ENCODE results near the gene PIGV. TPM values are rescaled to one million over a fixed set of nuclear protein-coding genes. Genes with fewer than 3 reads are reported as not detected.

The PIGV gene
- total and polyA plus RNA-seq, 3 donors from 2014 or later: 47.6 to 101 (median 52.5) TPM

- no peak for TF ChIP-seq POLR2A (IDR thresholded peaks at IDR 0.05)
- TF ChIP-seq CTCF (IDR thresholded peaks at IDR 0.05): no peak
- WGBS, 2 donors: 1 to 2% methylated on average over 17 of the region's 17 CpGs
- DNase-seq: no peak
- Histone ChIP-seq H3K4me3 (peak overlapping the region; percentile 71 to 75), H3K27me3 (no peaks in the 10 kb centered on the region), H3K4me1 (peaks cover 16% of the 10 kb centered on the region), H3K9me3 (no peaks in the 10 kb centered on the region), H3K36me3 (ENCODE audit: low read depth, missing control alignments) (no peaks in the 10 kb centered on the region), H3K27ac (peak overlapping the region; percentile 19 to 39)
- intact Hi-C loops (cut with DNase I; ENCODE audit: low total_unique reads): no loop called here
Measured at GRCh38 chr1:26827106-26827604, 39.4 kb downstream of the PIGV start.

- H3K4me1 ChIP-seq: peaks cover 16% of the 10 kb centered on the region
- WGBS, 2 donors: 17 to 28% methylated on average over 11 of the region's 11 CpGs
- H3K9me3 ChIP-seq: no peaks in the 10 kb centered on the region
- peak overlapping the region; percentile 71 to 75 for H3K4me3 ChIP-seq
- H3K36me3 ChIP-seq (ENCODE audit: low read depth, missing control alignments): no peaks in the 10 kb centered on the region
- DNase-seq: no peak
- no peak overlapping the region for H3K27ac ChIP-seq
- intact Hi-C loops (cut with DNase I; ENCODE audit: low total_unique reads): no loop called here
- TF ChIP-seq CTCF (IDR thresholded peaks at IDR 0.05): no peak
- no peaks in the 10 kb centered on the region for H3K27me3 ChIP-seq
Measured at GRCh38 chr1:26827663-26828062, 39.9 kb downstream of the PIGV start.

- Histone ChIP-seq H3K36me3 (ENCODE audit: low read depth, missing control alignments) (no peaks in the 10 kb centered on the region), H3K4me1 (peaks cover 16% of the 10 kb centered on the region), H3K9me3 (no peaks in the 10 kb centered on the region), H3K4me3 (no peak overlapping the region), H3K27me3 (no peaks in the 10 kb centered on the region), H3K27ac (no peak overlapping the region)
- intact Hi-C loops (cut with DNase I; ENCODE audit: low total_unique reads): no loop called here
- WGBS, 2 donors: 65 to 78% methylated on average over 4 of the region's 4 CpGs
- TF ChIP-seq CTCF (IDR thresholded peaks at IDR 0.05) (no peak), POLR2A (IDR thresholded peaks at IDR 0.05) (no peak)
- DNase-seq: no peak
Measured at GRCh38 chr1:26828411-26828991, 40.8 kb downstream of the PIGV start.

- H3K4me3 ChIP-seq: no peak overlapping the region
- H3K27me3 ChIP-seq: no peaks in the 10 kb centered on the region
- no peaks in the 10 kb centered on the region for H3K9me3 ChIP-seq
- 86 to 88% methylated on average over 6 of the region's 6 CpGs for WGBS, 2 donors
- no peak overlapping the region for H3K27ac ChIP-seq
- TF ChIP-seq POLR2A (IDR thresholded peaks at IDR 0.05): no peak
- TF ChIP-seq CTCF (IDR thresholded peaks at IDR 0.05): no peak
- intact Hi-C loops (cut with DNase I; ENCODE audit: low total_unique reads): no loop called here
- H3K36me3 ChIP-seq (ENCODE audit: low read depth, missing control alignments): no peaks in the 10 kb centered on the region
- no peak for DNase-seq
- peaks cover 16% of the 10 kb centered on the region for H3K4me1 ChIP-seq
Measured at GRCh38 chr1:26829184-26829911, 41.6 kb downstream of the PIGV start.

All from testis (tissue), 3 donors.